DLD1 (cell line): ENCODE data around the gene ITPK1.

ENCODE experiments used
- in situ Hi-C: cut with HindIII; loops from 2 replicates; pipeline ENCODE4 v1.10.0; 2017; ENCODE audit warnings: low sequenced_read_pairs

ITPK1 gene

GRCh38 chr14:93047661-93048060 lies 68.1 kb downstream of the ITPK1 start:
- in situ Hi-C loops, result loop anchor here (10.0 kb wide), 1 partner anchor 47 kb away; no protein-coding TSS in a partner anchor

- in situ Hi-C loops, result loop anchor here (10.0 kb wide), 1 partner anchor 48 kb away; no protein-coding TSS in a partner anchor
These were observed 68.6 kb downstream of the ITPK1 start for GRCh38 chr14:93047157-93047556.

- in situ Hi-C loops, result loop anchor here (10.0 kb wide), 1 partner anchor 48 kb away; no protein-coding TSS in a partner anchor
These were observed 69.0 kb downstream of the ITPK1 start for GRCh38 chr14:93046705-93047050.

GRCh38 chr14:93045965-93046704 lies 69.6 kb downstream of the ITPK1 start:
- in situ Hi-C loops, result loop anchor here (10.0 kb wide), 1 partner anchor 49 kb away; no protein-coding TSS in a partner anchor

GRCh38 chr14:93045211-93045674 lies 70.5 kb downstream of the ITPK1 start:
- in situ Hi-C loops, result loop anchor here (10.0 kb wide), 1 partner anchor 50 kb away; no protein-coding TSS in a partner anchor

GRCh38 chr14:93044556-93044955 lies 71.2 kb downstream of the ITPK1 start:
- in situ Hi-C loops, result loop anchor here (10.0 kb wide), 1 partner anchor 50 kb away; no protein-coding TSS in a partner anchor

GRCh38 chr14:93044121-93044520 lies 71.6 kb downstream of the ITPK1 start:
- in situ Hi-C loops, result loop anchor here (10.0 kb wide), 1 partner anchor 51 kb away; no protein-coding TSS in a partner anchor

GRCh38 chr14:93042968-93043940 lies 72.5 kb downstream of the ITPK1 start:
- in situ Hi-C loops, result loop anchor here (10.0 kb wide), 1 partner anchor 52 kb away; no protein-coding TSS in a partner anchor

- in situ Hi-C loops, result loop anchor here (10.0 kb wide), 1 partner anchor 53 kb away; no protein-coding TSS in a partner anchor
These were observed 73.9 kb downstream of the ITPK1 start for GRCh38 chr14:93041830-93042229.

GRCh38 chr14:93040982-93041381 lies 74.7 kb downstream of the ITPK1 start:
- in situ Hi-C loops, result loop anchor here (10.0 kb wide), 1 partner anchor 54 kb away; no protein-coding TSS in a partner anchor

- in situ Hi-C loops, result loop anchor here (10.0 kb wide), 1 partner anchor 54 kb away; no protein-coding TSS in a partner anchor
These were observed 75.3 kb downstream of the ITPK1 start for GRCh38 chr14:93040443-93040842.

GRCh38 chr14:93039649-93040315 lies 75.9 kb downstream of the ITPK1 start:
- in situ Hi-C loops, result loop anchor here (10.0 kb wide), 1 partner anchor 55 kb away; no protein-coding TSS in a partner anchor

- in situ Hi-C loops, result no loop called here
These were observed 78.4 kb downstream of the ITPK1 start for GRCh38 chr14:93037351-93037750.

GRCh38 chr14:93036652-93037345 lies 78.9 kb downstream of the ITPK1 start:
- in situ Hi-C loops, result no loop called here

- in situ Hi-C loops, result no loop called here
These were observed 79.6 kb downstream of the ITPK1 start for GRCh38 chr14:93035917-93036651.

- in situ Hi-C loops, result no loop called here
These were observed 80.2 kb downstream of the ITPK1 start for GRCh38 chr14:93035585-93035916.

- in situ Hi-C loops, result no loop called here
These were observed 81.1 kb downstream of the ITPK1 start for GRCh38 chr14:93034671-93034994.

- in situ Hi-C loops, result no loop called here
These were observed 81.6 kb downstream of the ITPK1 start for GRCh38 chr14:93033983-93034670.
